A673 (cell line): ENCODE data around the gene SCN4A. TPM values are rescaled to one million over a fixed set of nuclear protein-coding genes. Genes with fewer than 3 reads are reported as not detected.

Experiments used
- BruUV-seq: library from RNA; stranded (reverse); fragments of 400-500 nt; replicated peaks from 2 replicates; lab custom pipeline; 2021; lab: Mats Ljungman, UMichigan
- CTCF ChIA-PET: fragments of 300-600 bp; sonication (Branson Sonifier 250); formaldehyde crosslinking; loops from one replicate; lab custom pipeline; 2022; ENCODE audit warnings: antibody characterized with exemption; lab: Charles Lee
- POLR2A ChIA-PET: fragments of 300-600 bp; sonication (Branson Sonifier 250); formaldehyde crosslinking; loops from one replicate; lab custom pipeline; 2022; ENCODE audit warnings: antibody characterized with exemption; ENCODE audit not compliant: low non-redundant PET; lab: Charles Lee
- DNase-seq: peaks from one replicate; pipeline ENCODE4 v3.0.0-alpha.2; 2015; ENCODE audit warnings: low spot score
- H3K27ac ChIP-seq: fragments of 200-600 bp; sonication (generic); 2 replicates; pipeline ENCODE4 v1.5.1; 2016; ENCODE audit warnings: mixed run types, low read depth, mild to moderate bottlenecking, mixed read lengths, antibody characterized with exemption, low read length; ENCODE audit not compliant: poor library complexity, severe bottlenecking
- H3K27me3 ChIP-seq: fragments of 200-600 bp; sonication (generic); replicated peaks from 2 replicates; pipeline ENCODE4 v1.6.1; 2017; ENCODE audit warnings: mixed run types, low read depth, mild to moderate bottlenecking, mixed read lengths, antibody characterized with exemption, low read length; ENCODE audit not compliant: insufficient read depth, poor library complexity
- H3K36me3 ChIP-seq: fragments of 200-600 bp; sonication (generic); 2 replicates; pipeline ENCODE4 v1.6.1; 2016; ENCODE audit warnings: mixed run types, mild to moderate bottlenecking, mixed read lengths, antibody characterized with exemption, low read length; ENCODE audit not compliant: insufficient read depth, poor library complexity, severe bottlenecking
- H3K4me1 ChIP-seq: fragments of 200-600 bp; sonication (generic); 2 replicates; pipeline ENCODE4 v1.6.1; 2017; ENCODE audit warnings: mixed run types, mild to moderate bottlenecking, mixed read lengths, antibody characterized with exemption, low read length; ENCODE audit not compliant: insufficient read depth, poor library complexity, severe bottlenecking
- H3K4me3 ChIP-seq: fragments of 200-600 bp; sonication (generic); 2 replicates; pipeline ENCODE4 v1.5.1; 2016; ENCODE audit warnings: low read depth, mixed run types, mild to moderate bottlenecking, mixed read lengths, low read length; ENCODE audit not compliant: poor library complexity, severe bottlenecking
- H3K9me3 ChIP-seq: fragments of 200-600 bp; sonication (generic); 2 replicates; pipeline ENCODE4 v1.6.1; 2016; ENCODE audit warnings: mixed run types, low read depth, mild to moderate bottlenecking, mixed read lengths, antibody characterized with exemption, low read length; ENCODE audit not compliant: poor library complexity, severe bottlenecking
- CTCF ChIP-seq: fragments of 300-800, 200-600 bp; sonication (generic); conservative IDR thresholded peaks from 2 replicates; pipeline ENCODE4 v1.5.1; 2017; ENCODE audit warnings: low read depth, mild to moderate bottlenecking, antibody characterized with exemption, low read length, moderate library complexity, mixed read lengths
- EZH2 ChIP-seq: fragments of 200-600 bp; sonication (generic); IDR thresholded peaks from 2 replicates; pipeline ENCODE4 v1.6.1; 2017; ENCODE audit warnings: borderline replicate concordance, low read depth, mild to moderate bottlenecking, mixed read lengths, antibody characterized with exemption, low read length; ENCODE audit not compliant: poor library complexity, severe bottlenecking
- intact Hi-C: fragments of 100-400 bp; cut with micrococcal nuclease; formaldehyde crosslinking; loops from one replicate; pipeline ENCODE4 v1.10.0; 2022; ENCODE audit not compliant: unreplicated experiment
- total RNA-seq: library from RNA; stranded (reverse); gene quantifications from 2 replicates; pipeline ENCODE4 v1.2.3, GENCODE V29; 2021

Gene SCN4A
- total RNA-seq, 1 experiment from 2014 or later = 0.56 TPM

GRCh38 chr17:63960430-63960829 is 12.3 kb downstream of the SCN4A start:
- Histone ChIP-seq H3K9me3 (no peaks in the 10 kb centered on the region), H3K36me3 (no peaks in the 10 kb centered on the region), H3K4me3 (no peak overlapping the region), H3K27ac (no peak overlapping the region), H3K4me1 (no peaks in the 10 kb centered on the region), H3K27me3 (no peaks in the 10 kb centered on the region)
- POLR2A ChIA-PET = no interaction called here
- no TSS peak for BruUV-seq
- intact Hi-C loops = no loop called here
- DNase-seq = no peak
- CTCF ChIA-PET = no interaction called here
- no peak for TF ChIP-seq EZH2
- TF ChIP-seq CTCF = no peak

GRCh38 chr17:63960006-63960405 is 12.7 kb downstream of the SCN4A start:
- POLR2A ChIA-PET = no interaction called here
- Histone ChIP-seq H3K36me3 (no peaks in the 10 kb centered on the region), H3K4me3 (no peak overlapping the region), H3K27ac (no peak overlapping the region), H3K9me3 (no peaks in the 10 kb centered on the region), H3K27me3 (no peaks in the 10 kb centered on the region), H3K4me1 (no peaks in the 10 kb centered on the region)
- CTCF ChIA-PET = no interaction called here
- intact Hi-C loops = no loop called here
- BruUV-seq = no TSS peak
- TF ChIP-seq CTCF (no peak), EZH2 (no peak)
- no peak for DNase-seq

GRCh38 chr17:63956296-63956920 is 16.3 kb downstream of the SCN4A start:
- no peak for DNase-seq
- Histone ChIP-seq H3K27ac (no peak overlapping the region), H3K4me3 (no peak overlapping the region), H3K4me1 (no peaks in the 10 kb centered on the region), H3K27me3 (no peaks in the 10 kb centered on the region), H3K9me3 (no peaks in the 10 kb centered on the region), H3K36me3 (no peaks in the 10 kb centered on the region)
- POLR2A ChIA-PET = no interaction called here
- TF ChIP-seq CTCF (no peak), EZH2 (no peak)
- CTCF ChIA-PET = no interaction called here
- BruUV-seq = no TSS peak
- intact Hi-C loops = no loop called here
